IMR-90 (cell line): ENCODE data around the gene CCDC148.

ENCODE experiments used
- MAFK ChIP-seq: IDR thresholded peaks from 2 replicates; pipeline ENCODE4 v1.6.1; 2012; ENCODE audit warnings: low read depth, low read length, improper control_type of control experiment
- POLR2A ChIP-seq: IDR thresholded peaks from 2 replicates; pipeline ENCODE4 v1.6.1; 2012; ENCODE audit warnings: mild to moderate bottlenecking, low read depth, low read length
- USF2 ChIP-seq: fragments of 150-350 bp; IDR thresholded peaks from 2 replicates; pipeline ENCODE4 v1.6.1; 2017; ENCODE audit warnings: mild to moderate bottlenecking, antibody characterized with exemption, low read length, low read depth
- TF ChIP-seq, protein P1 (sequence below): conservative IDR thresholded peaks from 2 replicates; pipeline ENCODE4 v1.5.1; 2012; ENCODE audit warnings: mild to moderate bottlenecking, low read depth, low read length, improper control_type of control experiment

DNA sequence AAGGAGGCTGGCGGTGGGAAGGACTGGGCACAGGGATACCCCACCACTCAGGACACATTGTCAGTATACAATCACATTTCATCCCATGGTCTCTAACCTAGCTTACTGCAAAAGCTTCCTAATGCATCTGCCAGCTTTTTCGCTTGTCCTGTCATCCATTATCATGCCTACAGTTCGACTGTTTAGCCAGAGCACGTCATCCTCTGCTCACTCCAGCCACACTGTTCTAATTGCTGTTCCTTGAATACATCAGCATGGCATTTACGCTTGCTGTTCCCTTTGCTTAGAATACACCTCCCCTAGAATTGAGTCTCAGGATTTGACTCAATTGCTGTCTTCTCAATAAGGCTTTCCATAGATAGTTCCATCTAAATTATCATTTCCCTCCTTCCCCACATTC is 166.3 kb downstream of the CCDC148 start:
- TF ChIP-seq, protein P1, sequence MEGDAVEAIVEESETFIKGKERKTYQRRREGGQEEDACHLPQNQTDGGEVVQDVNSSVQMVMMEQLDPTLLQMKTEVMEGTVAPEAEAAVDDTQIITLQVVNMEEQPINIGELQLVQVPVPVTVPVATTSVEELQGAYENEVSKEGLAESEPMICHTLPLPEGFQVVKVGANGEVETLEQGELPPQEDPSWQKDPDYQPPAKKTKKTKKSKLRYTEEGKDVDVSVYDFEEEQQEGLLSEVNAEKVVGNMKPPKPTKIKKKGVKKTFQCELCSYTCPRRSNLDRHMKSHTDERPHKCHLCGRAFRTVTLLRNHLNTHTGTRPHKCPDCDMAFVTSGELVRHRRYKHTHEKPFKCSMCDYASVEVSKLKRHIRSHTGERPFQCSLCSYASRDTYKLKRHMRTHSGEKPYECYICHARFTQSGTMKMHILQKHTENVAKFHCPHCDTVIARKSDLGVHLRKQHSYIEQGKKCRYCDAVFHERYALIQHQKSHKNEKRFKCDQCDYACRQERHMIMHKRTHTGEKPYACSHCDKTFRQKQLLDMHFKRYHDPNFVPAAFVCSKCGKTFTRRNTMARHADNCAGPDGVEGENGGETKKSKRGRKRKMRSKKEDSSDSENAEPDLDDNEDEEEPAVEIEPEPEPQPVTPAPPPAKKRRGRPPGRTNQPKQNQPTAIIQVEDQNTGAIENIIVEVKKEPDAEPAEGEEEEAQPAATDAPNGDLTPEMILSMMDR: no peak
- no peak for TF ChIP-seq POLR2A
- no peak for TF ChIP-seq MAFK
- no peak for TF ChIP-seq USF2
